ENCODE data around the gene ADD1.

ADD1 gene

DNA sequence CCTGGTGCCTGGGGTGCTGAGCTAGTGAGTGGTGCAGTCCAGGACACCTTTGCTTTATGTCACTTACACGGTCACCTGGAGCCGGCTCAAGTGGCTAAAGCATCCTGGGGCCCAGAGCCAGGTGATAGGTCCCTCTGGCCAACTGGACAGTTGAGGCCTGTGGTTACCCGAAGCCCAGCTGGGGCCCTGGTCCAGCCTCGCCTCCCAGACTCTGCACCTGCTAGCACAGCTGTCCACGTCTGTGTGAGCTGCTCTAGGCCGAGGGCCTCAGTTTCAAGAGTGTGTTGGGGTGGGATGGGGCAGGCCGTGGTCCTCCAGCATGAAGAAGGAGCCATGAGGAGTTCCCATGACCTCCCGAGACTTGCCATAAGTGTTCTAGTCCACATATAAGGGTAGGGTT, 7.7 kb upstream of the ADD1 start:
- DNase-seq, result no peak

DNA sequence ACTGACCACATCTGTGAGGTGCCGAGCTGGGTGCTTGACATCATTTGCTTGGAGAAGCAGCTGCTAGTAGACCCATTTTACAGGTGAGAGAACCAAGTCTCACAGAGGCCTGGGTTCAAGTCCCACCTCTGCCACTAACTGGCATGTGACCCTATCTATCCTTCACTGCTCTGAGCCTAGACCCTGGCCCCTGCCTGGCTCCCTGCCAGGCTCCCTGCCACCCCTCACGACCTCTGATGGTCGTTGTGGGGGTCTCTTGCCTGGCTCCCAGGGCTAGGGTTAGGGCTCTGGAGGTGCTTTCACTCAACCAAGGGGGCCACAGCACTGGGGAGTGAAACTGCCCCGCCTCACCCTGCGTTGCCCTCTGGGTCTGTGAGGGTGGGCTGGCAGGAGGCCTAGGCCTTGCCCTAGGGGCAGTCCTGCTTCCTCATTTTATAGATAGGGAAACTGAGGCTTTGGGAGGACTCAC, 7.2 kb upstream of the ADD1 start:
- no peak for DNase-seq

DNA sequence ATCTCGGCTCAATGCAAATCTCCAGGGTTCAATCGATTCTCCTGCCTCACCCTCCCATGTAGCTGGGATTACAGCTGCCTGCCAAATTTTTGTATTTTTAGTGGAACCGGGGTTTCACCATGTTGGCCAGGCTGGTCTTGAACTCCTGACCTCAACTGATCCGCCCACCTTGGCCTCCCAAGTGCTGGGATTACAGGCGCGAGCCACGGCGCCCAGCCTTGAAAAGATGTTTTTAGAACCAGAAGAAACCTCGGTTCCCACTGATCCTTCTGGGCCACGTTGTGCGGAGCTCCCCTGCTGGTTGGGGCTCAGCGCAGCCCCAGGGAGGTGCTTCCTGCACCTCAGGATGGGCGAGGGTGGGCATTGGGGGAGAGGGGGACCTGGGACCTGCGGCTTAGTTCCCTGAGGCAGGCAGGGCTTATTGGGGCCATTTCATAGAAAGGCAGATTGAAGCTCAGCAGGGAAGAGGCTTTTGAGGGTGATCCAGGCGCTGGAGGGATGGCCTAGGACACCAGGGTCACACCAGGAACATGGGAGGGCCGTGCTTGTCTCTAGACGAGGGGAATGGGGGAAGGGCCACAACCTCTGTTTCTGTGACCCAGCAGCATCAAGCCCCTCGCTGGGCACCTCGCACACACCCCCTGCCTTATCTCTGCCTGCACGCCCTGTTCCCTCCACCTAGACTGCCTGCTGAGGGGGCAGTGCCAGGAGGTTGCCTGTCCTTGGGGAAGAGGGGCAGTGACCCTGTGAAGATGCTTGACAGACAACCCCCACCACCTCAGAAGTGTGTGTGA, 6.3 kb upstream of the ADD1 start:
- no peak for DNase-seq

DNA sequence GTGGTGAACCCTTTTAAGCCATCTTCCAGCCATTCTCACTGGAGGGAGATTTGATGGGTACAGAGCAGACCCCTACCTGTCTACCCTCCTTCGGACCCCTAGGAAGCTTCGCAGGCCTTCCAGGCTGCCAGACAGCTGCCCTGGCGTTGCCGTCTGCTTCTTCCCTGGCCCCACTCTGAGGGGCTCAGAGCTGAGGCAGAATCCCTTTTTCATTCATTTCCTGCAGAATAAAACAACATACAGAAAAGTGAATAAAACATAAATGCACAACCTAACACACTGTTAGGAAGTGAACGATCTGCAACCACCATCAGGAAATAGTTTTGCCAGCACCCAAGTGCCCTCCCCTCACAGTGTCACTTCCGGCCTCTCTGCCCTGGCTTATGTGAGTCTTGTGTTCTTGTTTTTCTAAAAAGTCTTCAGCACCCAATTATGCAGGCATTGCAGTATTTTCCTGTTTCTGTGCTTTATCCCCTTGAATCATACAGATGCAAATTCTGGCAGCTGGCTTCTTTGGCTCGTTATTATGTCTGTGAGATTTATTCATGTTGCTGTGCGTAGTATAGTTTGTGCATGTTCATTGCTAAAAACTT, 5.6 kb upstream of the ADD1 start:
- DNase-seq, result peak; percentile 61 to 63

DNA sequence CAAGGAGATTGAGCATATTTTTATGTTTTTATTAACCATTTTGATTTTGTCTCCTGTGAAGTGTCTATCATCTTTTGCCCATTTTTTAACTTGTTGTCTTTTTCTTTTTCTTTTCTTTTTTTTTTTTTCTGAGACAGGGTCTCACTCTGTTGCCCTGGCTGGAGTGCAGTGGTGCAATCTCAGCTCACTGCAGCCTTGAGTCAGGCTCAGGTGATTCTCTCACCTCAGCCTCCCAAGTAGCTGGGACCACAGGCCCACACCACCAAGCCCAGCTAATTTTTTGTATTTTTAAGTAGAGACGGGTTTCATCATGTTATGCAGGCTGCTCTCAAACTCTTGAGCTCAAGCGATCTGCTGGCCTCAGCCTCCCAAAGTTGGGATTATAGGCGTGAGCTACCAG, 4.6 kb upstream of the ADD1 start:
- DNase-seq, result no peak

DNA sequence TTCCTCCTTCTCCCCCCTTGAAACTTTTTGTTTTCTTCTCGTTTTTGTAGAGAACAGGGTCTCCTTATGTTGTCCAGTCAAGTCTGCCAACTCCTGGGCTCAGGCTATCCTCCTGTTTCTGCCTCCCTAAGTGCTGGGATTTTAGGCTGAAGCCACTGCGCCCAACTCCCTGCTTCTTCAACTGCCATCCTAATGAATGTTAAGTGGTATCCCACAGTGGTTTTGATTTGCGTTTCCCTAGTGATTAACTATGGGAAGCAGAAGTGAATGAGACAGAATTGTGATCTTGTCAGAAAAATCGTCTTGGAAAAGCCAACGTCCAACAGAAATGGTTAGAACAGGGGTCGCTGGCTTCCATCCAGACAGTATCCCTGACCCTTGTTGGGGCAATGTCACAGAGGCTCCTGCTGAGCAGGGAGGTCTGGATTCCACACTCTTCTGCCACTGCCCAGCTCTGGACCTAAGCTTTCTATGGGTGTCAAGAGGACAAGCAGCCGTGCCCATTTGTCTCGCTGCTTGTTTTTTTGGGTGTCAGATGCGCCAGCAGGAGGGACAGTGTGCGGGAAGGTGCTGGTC, 869 bp upstream of the ADD1 start:
- no peak for DNase-seq

DNA sequence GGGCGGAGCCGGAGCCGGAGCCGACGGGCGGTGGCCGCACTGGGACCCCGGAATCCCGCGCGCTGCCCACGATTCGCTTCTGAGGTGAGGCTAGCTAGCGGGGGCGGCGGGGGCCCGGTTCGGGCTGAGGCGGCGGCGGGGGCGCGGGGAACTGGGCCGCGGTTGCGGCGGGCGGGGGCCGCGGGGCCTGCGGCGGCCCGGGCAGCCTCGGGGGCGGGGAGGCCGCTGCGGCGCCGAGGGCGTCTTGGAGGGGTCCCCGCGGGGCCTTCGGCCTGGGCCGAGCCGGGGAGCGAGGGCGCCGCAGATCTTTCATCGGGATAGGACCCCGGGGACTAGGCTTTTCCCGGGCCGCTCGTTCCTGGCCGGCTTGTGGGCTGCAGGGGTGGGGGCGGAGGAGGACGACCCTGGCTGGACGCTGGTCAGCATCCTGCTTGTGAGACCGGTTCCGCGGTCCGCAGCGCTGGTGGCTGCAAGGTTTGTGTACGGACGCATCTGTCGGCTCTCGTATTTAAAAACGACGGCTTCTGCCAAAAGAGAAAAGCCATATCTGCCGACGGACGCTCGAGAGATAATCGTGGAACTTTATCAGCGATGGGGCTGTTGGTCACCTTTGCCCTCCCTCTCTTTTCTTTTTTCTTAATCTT, 419 bp downstream of the ADD1 start:
- no peak for DNase-seq

DNA sequence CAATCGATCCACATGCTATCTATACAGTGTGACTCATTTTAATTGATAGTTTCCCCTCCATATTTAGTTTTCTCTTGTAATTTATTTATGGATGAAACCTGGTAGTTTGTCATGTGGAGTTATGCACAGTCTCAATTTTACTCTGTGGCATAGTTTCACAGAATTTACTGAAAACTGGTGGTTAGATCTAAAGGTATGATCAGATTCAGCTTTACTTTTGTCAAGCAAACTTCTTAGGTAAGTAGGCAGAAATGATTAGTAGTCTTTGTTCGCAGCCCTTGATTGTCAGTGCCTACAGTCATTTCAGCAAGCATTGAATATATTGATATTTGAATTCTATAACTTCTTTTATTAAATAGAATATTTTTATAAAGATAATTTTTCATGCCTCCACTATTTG, 2.5 kb downstream of the ADD1 start:
- DNase-seq, result no peak

DNA sequence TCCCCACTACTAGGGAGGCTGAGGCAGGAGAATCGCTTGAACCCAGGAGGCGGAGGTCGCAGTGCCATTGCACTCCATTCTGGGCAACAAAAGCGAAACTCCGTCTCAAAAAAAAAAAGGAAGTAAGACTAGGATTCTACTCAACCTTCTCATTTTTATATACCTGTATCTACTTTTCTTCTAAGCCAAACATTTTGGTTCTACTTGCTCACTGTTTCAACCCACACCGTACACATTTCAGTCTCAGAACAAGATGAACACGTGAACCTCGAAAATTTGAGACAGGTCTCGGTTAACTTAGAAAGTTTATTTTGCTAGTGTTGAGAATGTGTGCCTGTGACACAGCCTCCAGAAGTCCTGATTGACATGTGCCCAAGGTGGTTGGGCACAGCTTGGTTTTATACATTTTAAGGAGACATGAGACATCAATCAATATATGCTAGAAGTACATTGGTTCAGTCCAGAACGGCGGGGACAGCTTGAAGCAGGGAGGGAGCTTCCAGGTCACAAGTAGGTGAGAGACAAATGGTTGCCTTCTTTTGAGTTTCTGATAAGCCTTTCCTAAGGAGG, 3.7 kb downstream of the ADD1 start:
- no peak for DNase-seq

DNA sequence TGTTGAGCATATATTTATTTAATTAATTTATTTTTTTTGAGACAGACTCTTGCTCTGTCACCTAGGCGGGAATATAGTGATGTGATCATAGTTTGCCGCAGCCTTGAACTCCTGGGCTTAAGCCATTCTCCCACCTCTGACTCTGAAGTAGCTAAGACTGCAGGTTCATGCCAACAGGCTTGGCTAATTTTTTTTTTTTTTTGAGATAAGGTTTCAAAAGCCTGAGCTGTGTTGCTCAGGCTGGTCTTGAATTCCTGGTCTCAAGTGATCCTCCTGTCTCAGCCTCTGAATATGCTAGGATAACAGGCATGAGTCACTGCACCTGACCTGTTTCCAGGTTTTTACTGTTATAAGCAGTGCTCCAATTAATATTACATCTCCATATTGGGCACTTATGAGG, 4.8 kb downstream of the ADD1 start:
- no peak for DNase-seq

DNA sequence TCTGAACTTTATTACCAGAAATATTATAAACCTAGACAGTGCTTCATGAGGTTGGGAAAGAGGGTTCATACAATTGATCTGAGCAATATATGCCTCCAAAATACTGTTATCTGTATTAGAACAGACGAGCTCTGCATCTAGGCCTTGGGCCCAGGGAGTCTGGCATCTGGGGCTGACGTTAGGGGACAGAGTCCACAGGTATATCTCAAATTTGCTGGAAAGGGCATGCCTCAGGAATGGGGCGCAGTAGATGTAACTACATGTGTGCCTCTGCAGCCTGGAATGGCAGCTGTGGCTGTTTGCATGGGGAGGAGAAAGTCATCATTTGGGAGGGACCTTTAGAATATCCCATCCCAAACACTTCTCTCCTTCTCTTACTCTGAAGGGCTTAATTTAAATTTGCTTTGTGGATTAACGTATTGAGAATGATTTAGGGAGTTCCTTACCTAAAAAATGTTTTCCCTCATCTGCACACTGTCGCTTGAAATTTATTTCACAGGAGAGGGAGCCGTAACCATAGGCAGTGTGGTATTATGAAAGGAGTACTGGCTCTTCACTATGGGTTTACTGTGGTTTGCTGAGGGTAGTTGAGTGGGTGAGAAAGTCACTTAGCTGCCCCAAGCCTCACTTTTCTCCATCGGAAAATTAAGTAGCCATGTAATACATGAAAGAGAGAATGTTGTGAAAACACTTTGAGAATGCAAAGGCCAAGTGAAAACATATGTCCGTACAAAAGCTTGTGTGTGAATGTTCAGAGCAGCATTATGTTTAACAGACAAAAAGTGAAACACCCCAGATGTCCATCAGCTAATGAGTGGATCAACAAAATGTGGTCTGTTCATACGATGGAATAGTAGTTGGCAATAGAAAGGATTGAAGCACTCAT, 5.9 kb downstream of the ADD1 start:
- DNase-seq, result no peak

DNA sequence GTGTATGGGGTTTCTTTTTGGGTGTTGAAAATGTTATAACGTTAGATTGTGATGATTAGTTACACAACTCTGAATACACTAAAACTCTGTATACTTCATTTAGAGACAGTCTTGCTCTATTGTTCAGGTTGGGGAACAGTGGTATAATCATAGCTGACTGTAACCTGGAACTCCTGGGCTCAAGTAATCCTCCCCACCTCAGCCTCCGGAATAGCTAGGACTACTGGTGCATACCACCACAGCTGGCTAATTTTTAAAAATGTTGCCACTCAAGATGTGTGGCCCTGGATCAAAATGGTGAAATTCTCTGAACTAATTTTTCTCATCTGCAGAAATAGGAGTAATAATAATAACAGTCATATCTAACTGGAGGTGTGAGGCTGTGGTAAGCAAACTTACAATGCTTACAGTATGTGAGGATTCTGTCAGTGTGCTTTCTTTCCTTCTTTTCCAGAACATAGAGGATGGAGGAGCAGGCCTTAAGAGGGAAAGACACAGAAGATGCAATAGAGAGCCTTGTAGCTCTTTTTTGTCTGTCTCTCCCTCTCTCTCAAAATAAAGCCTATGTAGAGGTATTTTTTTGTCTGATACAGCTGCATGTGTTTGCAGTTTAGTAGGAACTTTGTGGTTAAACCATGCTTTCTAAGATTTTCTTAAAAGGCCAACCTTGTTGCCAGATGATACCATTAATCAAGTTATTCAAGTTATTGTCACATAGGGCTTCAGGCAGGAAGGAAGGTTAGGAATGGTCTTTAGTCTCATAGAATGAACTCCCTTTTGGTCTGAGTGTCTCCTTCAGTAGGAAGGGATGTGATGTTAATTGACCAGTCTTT, 7.5 kb downstream of the ADD1 start:
- no peak for DNase-seq

DNA sequence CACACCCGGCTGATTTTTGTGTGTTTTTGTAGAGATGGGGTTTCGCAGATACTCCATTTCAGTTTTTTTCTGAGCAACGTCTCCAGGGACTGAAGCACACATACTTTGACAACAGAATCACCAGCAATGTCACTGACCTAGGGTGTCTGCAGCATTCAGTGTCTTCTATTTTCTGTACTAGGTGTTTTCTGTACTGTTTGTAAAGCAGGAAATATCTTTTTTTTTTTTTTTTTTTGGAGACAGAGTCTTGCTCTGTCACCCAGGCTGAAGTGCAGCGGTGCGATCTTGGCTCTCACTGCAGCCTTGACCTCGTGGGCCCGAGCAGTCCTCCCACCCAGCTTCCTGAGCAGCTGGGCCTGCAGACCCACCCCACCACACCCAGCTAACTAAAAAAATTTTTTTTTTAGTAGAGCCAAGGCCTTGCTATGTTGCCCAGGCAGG, 8.9 kb downstream of the ADD1 start:
- DNase-seq, result no peak

DNA sequence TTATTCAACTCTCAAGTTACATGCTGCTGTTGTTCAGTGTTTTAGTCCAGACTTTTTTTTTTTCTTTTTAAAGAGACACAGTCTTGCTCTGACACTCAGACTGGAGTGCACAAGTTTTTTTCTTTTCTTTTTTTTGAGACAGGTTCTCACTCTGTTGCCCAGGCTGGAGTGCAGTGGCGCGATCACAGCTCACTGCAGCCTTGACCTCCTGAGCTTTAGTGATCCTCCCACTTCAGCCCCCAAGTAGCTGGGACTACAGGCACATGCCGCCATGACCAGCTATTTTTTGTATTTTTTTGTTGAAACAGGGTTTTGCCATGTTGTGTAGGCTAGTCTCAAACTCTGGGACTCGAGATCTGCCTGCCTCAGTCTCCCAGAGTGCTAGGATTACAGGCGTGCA, 11.9 kb downstream of the ADD1 start:
- DNase-seq, result no peak

DNA sequence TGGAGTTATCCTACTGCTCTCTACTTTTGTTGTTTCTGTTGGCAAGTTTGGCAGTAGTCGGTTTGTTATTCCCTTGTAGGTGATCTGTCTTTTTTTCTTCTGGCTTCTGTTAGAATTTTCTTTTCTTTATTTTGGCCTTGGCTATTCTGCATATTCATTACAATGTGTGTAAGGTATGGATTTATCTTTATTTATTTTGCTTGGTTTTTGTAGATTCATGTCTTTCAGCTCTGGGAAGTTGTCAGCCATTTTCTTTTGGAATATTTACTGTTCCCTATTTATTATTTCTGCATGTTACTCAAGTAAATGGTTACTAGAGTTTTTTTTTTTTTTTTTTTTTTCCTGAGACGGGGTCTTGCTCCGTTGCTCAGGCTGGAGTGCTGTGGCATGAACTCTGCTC, 12.6 kb downstream of the ADD1 start:
- DNase-seq, result no peak

DNA sequence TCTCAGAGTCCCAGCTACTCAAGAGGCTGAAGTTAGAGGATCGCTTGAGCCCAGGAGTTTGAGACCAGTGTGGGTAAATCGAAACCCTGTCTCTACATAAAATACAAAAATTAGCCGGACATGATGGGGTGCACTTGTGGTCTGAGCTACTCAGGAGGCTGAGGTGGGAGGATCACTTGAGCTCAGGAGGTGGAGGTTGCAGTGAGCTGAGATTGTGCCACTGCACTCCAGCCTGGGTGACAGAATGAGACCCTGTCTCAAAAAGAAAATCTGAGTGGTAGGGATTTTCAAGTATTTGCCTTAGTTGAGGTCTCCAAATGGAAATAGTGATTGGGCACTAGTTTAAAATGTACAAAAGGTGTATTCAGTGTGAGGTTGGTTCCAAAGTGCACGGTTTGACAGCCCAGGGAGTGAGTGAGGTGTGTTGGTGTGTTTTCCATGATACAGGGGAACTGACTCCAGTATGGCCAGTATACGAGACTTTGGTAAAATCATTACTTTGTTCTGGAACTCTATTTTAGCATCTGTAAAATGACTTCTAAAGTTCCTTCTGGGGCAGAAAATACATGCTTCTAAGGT, 13.8 kb downstream of the ADD1 start:
- no peak for DNase-seq

DNA sequence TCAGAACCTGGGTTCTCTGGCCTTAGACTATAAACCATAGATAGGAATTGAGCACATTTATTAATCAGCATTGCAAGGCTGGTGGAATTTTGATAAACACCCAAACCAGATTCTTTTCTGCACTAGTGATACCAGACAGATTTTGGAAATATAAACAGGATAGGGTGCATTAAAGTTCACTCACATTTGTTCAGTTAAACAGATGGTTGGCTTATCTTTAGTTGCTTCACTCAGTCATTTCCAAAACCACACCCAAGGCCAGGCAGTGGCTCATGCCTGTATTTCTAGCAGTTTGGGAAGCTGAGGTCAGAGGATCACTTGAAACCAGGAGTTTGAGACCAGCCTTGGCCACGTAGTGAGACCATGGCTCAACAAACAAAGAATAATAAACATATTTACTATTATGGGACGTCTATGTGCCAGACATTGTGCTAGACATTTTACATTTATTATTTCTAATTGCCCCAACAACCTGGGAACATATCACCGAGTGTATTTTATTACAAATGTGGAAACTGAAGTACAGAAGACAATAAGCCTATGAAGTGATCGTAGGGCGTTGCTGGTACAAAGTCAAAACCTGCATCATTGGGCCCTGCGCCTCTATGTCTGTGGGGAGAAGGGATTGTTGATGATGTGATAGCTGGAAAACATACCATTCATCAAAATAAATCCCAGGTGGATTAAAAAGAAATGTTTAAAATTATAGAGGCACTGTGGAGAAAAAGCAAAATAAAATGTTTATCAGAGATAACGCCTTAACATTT, 15.0 kb downstream of the ADD1 start:
- no peak for DNase-seq

DNA sequence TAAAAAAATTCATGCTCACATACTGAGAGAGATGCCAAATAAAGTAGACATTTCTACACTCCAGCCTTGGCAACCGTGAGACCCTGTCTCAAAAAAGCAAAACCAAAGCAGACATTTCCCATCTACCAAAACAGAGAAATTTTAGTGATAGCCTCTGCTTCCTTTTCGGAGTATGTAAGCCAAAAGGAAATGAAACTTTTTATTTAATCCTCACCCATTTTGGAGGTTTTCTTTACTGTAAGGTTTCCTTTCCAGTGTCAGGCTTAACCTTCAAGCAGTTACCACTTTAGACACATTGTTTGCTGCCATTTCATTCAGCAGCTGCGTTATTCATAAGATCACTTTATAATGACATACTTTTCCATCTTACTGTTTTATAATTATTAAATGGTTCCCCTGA, 15.9 kb downstream of the ADD1 start:
- no peak for DNase-seq

DNA sequence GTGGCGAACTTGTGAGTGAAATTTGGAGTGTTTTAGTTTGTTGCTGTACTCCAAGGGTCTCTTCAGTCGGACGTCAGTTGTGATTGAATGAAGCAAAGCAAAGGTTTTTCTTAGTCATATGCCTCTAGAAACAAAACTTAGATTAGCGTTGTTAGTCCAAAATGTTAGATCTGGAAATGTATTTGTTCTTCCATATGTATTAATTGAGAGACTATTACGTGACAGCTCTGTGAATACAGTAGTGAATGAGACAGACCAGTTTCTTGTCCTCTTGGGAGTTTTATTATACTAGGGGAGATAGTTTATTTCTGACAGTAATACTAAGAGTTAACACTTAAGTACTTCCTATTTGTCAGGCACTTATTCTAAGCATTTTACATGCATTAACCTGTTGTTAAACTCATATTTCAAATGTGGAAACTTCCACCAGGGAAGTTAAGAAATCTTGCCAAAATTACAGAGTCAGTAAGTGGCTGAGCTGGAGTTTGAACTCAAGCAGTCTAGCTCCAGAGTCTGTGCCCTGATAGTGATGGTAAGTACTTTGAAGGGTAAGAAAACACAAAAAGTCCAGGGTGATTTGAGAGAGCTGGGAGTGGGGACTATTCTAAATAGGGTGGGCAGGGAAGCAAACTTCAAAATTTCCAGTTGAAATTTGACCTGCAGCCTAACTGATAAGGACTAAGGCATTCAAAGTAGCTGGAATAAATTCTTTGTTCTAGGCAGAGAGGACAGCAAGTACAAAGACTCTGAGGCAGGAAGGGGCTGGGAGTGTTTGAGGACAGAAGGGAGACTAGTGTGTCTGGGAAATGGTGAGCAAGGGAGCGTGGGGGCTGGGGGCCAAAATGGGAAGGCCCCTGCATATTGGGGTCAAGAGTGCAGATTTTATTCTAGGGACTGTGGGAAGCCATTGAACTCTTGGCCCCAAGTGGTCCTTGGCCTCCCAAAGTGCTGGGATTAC, 17.0 kb downstream of the ADD1 start:
- DNase-seq, result no peak
